Measurements from ENCODE around the gene CIB4.

Gene CIB4

GRCh38 chr2:26626606-26627005 lies 14.6 kb downstream of the CIB4 start:
- Histone ChIP-seq H3K79me1 (ENCODE audit: low read length) (no peaks in the 10 kb centered on the region), H3K56ac (ENCODE audit: low read length) (no peak overlapping the region), H3K9ac (ENCODE audit: low read length) (no peak overlapping the region), H3K18ac (ENCODE audit: low read length) (no peak overlapping the region), H3K4ac (ENCODE audit: low read depth, low read length) (no peak overlapping the region), H2BK5ac (ENCODE audit: low read length) (no peak overlapping the region), H4K5ac (ENCODE audit: low read length) (no peak overlapping the region), H2BK120ac (ENCODE audit: low read depth, low read length) (no peak overlapping the region), H2BK15ac (replicated peaks; ENCODE audit: low read depth) (no peak overlapping the region), H2AK5ac (ENCODE audit: low read length) (no peak overlapping the region), H3K79me2 (ENCODE audit: control insufficient read depth, insufficient read depth, low read length) (no peaks in the 10 kb centered on the region), H3K4me1 (ENCODE audit: control insufficient read depth, low read depth, low read length) (no peaks in the 10 kb centered on the region), H3K4me2 (ENCODE audit: low read length) (no peak overlapping the region), H3K27ac (ENCODE audit: low read depth, low read length) (no peak overlapping the region), H3K23ac (ENCODE audit: low read length) (no peak overlapping the region), H3K4me3 (ENCODE audit: low read length) (no peak overlapping the region), H3K36me3 (ENCODE audit: control insufficient read depth, insufficient read depth, low read length) (no peaks in the 10 kb centered on the region), H3K27me3 (ENCODE audit: insufficient read depth, low read length, poor library complexity) (no peaks in the 10 kb centered on the region), H4K8ac (ENCODE audit: low read depth, low read length) (no peak overlapping the region)
- no CpG with 5 or more reads among the region's 3 CpGs for WGBS (ENCODE audit: extremely low coverage, insufficient coverage, low lambda C conversion rate)
- DNase-seq: no peak

- no peak overlapping the region for H4K5ac ChIP-seq (ENCODE audit: low read length)
- no peaks in the 10 kb centered on the region for H3K79me1 ChIP-seq (ENCODE audit: low read length)
- no peaks in the 10 kb centered on the region for H3K79me2 ChIP-seq (ENCODE audit: control insufficient read depth, insufficient read depth, low read length)
- H3K23ac ChIP-seq (ENCODE audit: low read length): no peak overlapping the region
- no peak overlapping the region for H2AK5ac ChIP-seq (ENCODE audit: low read length)
- no peak overlapping the region for H3K18ac ChIP-seq (ENCODE audit: low read length)
- DNase-seq: no peak
- H3K4me3 ChIP-seq (ENCODE audit: low read length): no peak overlapping the region
- no peaks in the 10 kb centered on the region for H3K4me1 ChIP-seq (ENCODE audit: control insufficient read depth, low read depth, low read length)
- H2BK5ac ChIP-seq (ENCODE audit: low read length): no peak overlapping the region
- WGBS (ENCODE audit: extremely low coverage, insufficient coverage, low lambda C conversion rate): no CpG with 5 or more reads among the region's 19 CpGs
- H3K27me3 ChIP-seq (ENCODE audit: insufficient read depth, low read length, poor library complexity): no peaks in the 10 kb centered on the region
- no peak overlapping the region for H3K56ac ChIP-seq (ENCODE audit: low read length)
- H3K27ac ChIP-seq (ENCODE audit: low read depth, low read length): no peak overlapping the region
- no peak overlapping the region for H2BK120ac ChIP-seq (ENCODE audit: low read depth, low read length)
- H3K4me2 ChIP-seq (ENCODE audit: low read length): no peak overlapping the region
- no peaks in the 10 kb centered on the region for H3K36me3 ChIP-seq (ENCODE audit: control insufficient read depth, insufficient read depth, low read length)
- no peak overlapping the region for H2BK15ac ChIP-seq (replicated peaks; ENCODE audit: low read depth)
- H3K4ac ChIP-seq (ENCODE audit: low read depth, low read length): no peak overlapping the region
- no peak overlapping the region for H3K9ac ChIP-seq (ENCODE audit: low read length)
- no peak overlapping the region for H4K8ac ChIP-seq (ENCODE audit: low read depth, low read length)
These were observed 17.3 kb downstream of the CIB4 start for GRCh38 chr2:26623541-26624495.

GRCh38 chr2:26621469-26622199 lies 19.5 kb downstream of the CIB4 start:
- Histone ChIP-seq H3K18ac (ENCODE audit: low read length) (no peak overlapping the region), H3K36me3 (ENCODE audit: control insufficient read depth, insufficient read depth, low read length) (no peaks in the 10 kb centered on the region), H3K27ac (ENCODE audit: low read depth, low read length) (no peak overlapping the region), H2BK120ac (ENCODE audit: low read depth, low read length) (no peak overlapping the region), H3K9ac (ENCODE audit: low read length) (no peak overlapping the region), H3K27me3 (ENCODE audit: insufficient read depth, low read length, poor library complexity) (no peaks in the 10 kb centered on the region), H4K5ac (ENCODE audit: low read length) (no peak overlapping the region), H2AK5ac (ENCODE audit: low read length) (no peak overlapping the region), H3K4me1 (ENCODE audit: control insufficient read depth, low read depth, low read length) (peaks cover 3% of the 10 kb centered on the region), H4K8ac (ENCODE audit: low read depth, low read length) (no peak overlapping the region), H3K4me2 (ENCODE audit: low read length) (no peak overlapping the region), H3K56ac (ENCODE audit: low read length) (no peak overlapping the region), H2BK15ac (replicated peaks; ENCODE audit: low read depth) (no peak overlapping the region), H3K4ac (ENCODE audit: low read depth, low read length) (no peak overlapping the region), H3K79me1 (ENCODE audit: low read length) (no peaks in the 10 kb centered on the region), H3K79me2 (ENCODE audit: control insufficient read depth, insufficient read depth, low read length) (no peaks in the 10 kb centered on the region), H3K4me3 (ENCODE audit: low read length) (no peak overlapping the region), H3K23ac (ENCODE audit: low read length) (no peak overlapping the region), H2BK5ac (ENCODE audit: low read length) (no peak overlapping the region)
- DNase-seq: no peak
- no CpG with 5 or more reads among the region's 5 CpGs for WGBS (ENCODE audit: extremely low coverage, insufficient coverage, low lambda C conversion rate)

GRCh38 chr2:26620031-26620605 lies 21.0 kb downstream of the CIB4 start:
- Histone ChIP-seq H3K36me3 (ENCODE audit: control insufficient read depth, insufficient read depth, low read length) (no peaks in the 10 kb centered on the region), H4K8ac (ENCODE audit: low read depth, low read length) (no peak overlapping the region), H3K27me3 (ENCODE audit: insufficient read depth, low read length, poor library complexity) (no peaks in the 10 kb centered on the region), H3K79me2 (ENCODE audit: control insufficient read depth, insufficient read depth, low read length) (no peaks in the 10 kb centered on the region), H3K23ac (ENCODE audit: low read length) (no peak overlapping the region), H3K56ac (ENCODE audit: low read length) (no peak overlapping the region), H3K4me3 (ENCODE audit: low read length) (no peak overlapping the region), H3K4me1 (ENCODE audit: control insufficient read depth, low read depth, low read length) (peaks cover 7% of the 10 kb centered on the region), H3K18ac (ENCODE audit: low read length) (no peak overlapping the region), H3K4ac (ENCODE audit: low read depth, low read length) (no peak overlapping the region), H2BK5ac (ENCODE audit: low read length) (no peak overlapping the region), H3K4me2 (ENCODE audit: low read length) (no peak overlapping the region), H2AK5ac (ENCODE audit: low read length) (no peak overlapping the region), H4K5ac (ENCODE audit: low read length) (no peak overlapping the region), H3K9ac (ENCODE audit: low read length) (no peak overlapping the region), H2BK15ac (replicated peaks; ENCODE audit: low read depth) (no peak overlapping the region), H2BK120ac (ENCODE audit: low read depth, low read length) (no peak overlapping the region), H3K79me1 (ENCODE audit: low read length) (no peaks in the 10 kb centered on the region), H3K27ac (ENCODE audit: low read depth, low read length) (no peak overlapping the region)
- DNase-seq: peak; percentile 41
- no CpG with 5 or more reads among the region's 14 CpGs for WGBS (ENCODE audit: extremely low coverage, insufficient coverage, low lambda C conversion rate)

- H3K27me3 ChIP-seq (ENCODE audit: insufficient read depth, low read length, poor library complexity): no peaks in the 10 kb centered on the region
These were observed 21.6 kb downstream of the CIB4 start for GRCh38 chr2:26619521-26619951.

More at GRCh38 chr2:26619521-26619951, 21.6 kb downstream of the CIB4 start:
- no peak overlapping the region for H3K23ac ChIP-seq (ENCODE audit: low read length)
- no peak overlapping the region for H2AK5ac ChIP-seq (ENCODE audit: low read length)
- no CpG with 5 or more reads among the region's 8 CpGs for WGBS (ENCODE audit: extremely low coverage, insufficient coverage, low lambda C conversion rate)
- H3K36me3 ChIP-seq (ENCODE audit: control insufficient read depth, insufficient read depth, low read length): no peaks in the 10 kb centered on the region
- no peak overlapping the region for H3K4me3 ChIP-seq (ENCODE audit: low read length)
- H2BK5ac ChIP-seq (ENCODE audit: low read length): no peak overlapping the region
- no peak overlapping the region for H3K4me2 ChIP-seq (ENCODE audit: low read length)
- no peaks in the 10 kb centered on the region for H3K79me2 ChIP-seq (ENCODE audit: control insufficient read depth, insufficient read depth, low read length)
- no peak for DNase-seq
- no peaks in the 10 kb centered on the region for H3K79me1 ChIP-seq (ENCODE audit: low read length)
- no peak overlapping the region for H3K4ac ChIP-seq (ENCODE audit: low read depth, low read length)
- no peak overlapping the region for H3K9ac ChIP-seq (ENCODE audit: low read length)
- H2BK120ac ChIP-seq (ENCODE audit: low read depth, low read length): no peak overlapping the region
- no peak overlapping the region for H4K5ac ChIP-seq (ENCODE audit: low read length)
- H2BK15ac ChIP-seq (replicated peaks; ENCODE audit: low read depth): no peak overlapping the region
- no peak overlapping the region for H4K8ac ChIP-seq (ENCODE audit: low read depth, low read length)
- H3K18ac ChIP-seq (ENCODE audit: low read length): no peak overlapping the region
- no peak overlapping the region for H3K56ac ChIP-seq (ENCODE audit: low read length)
- peaks cover 7% of the 10 kb centered on the region for H3K4me1 ChIP-seq (ENCODE audit: control insufficient read depth, low read depth, low read length)
- no peak overlapping the region for H3K27ac ChIP-seq (ENCODE audit: low read depth, low read length)

Data from mesendoderm (in vitro differentiated cells).